GM04504 (cell line): Measurements from ENCODE around the gene IGSF6.
"Not testable (repeated sequence)": the region's sequence is repeated elsewhere in the genome, so short reads cannot be mapped to it uniquely, and the experiment has no call there.

Source experiments
- DNase-seq: peaks from one replicate; pipeline ENCODE4 v3.0.0-alpha.2; 2012; ENCODE audit warnings: low read depth

Gene IGSF6

DNA sequence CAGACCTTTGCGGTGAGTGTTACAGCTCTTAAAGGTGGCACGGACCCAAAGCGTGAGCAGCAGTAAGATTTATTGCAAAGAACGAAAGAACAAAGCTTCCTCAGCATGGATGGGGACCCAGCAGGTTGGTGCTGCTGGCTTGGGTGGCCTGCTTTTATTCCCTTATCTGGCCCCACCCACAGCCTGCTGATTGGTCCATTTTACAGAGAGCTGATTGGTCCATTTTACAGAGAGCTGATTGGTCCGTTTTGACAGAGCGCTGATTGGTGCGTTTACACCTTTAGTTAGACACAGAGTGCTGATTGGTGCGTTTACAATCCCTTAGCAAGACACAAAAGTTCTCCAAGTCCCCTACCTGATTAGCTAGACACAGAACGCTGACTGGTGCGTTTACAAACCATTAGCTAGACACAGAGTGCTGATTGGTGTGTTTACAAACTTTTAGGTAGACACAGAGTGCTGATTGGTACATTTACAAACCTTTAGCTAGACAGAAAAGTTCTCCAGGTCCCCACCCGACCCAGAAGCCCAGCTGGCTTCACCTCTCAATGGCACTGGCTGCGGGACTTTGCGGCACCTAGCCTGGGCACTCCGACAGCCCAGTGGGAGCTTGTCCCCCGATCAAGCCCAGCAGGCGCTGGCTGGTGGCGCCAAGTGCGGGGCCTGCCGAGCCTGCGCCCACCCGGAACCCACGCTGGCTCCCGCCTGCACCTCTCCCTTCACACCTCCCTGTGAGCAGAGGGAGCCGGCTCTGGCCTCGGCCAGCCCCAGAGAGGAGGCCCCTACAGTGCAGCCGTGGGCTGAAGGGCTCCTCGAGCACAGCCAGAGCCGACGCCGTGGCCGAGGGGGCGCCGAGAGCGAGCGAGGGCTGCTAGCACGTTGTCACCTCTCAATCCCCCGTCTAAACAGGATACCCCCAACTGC is 22.5 kb downstream of the IGSF6 start:
- not testable (repeated sequence) for DNase-seq

DNA sequence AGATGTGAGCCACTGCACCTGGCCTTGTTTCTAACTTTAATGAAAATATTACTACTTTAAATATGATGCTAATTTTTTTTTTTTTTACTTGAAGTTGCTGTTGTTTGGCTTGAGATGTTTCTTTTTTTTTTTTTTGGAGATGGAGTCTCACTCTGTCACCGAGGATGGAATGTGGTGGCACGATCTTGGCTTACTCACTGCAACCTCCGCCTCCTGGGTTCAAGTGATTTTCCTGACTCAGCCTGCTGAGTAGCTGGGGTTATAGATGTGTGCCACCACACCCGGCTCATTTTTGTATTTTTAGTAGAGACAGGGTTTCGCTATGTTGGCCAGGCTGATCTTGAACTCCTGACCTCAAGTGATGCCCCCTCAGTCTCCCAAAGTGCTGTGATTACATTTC is 23.6 kb downstream of the IGSF6 start:
- peak; percentile 45 for DNase-seq

DNA sequence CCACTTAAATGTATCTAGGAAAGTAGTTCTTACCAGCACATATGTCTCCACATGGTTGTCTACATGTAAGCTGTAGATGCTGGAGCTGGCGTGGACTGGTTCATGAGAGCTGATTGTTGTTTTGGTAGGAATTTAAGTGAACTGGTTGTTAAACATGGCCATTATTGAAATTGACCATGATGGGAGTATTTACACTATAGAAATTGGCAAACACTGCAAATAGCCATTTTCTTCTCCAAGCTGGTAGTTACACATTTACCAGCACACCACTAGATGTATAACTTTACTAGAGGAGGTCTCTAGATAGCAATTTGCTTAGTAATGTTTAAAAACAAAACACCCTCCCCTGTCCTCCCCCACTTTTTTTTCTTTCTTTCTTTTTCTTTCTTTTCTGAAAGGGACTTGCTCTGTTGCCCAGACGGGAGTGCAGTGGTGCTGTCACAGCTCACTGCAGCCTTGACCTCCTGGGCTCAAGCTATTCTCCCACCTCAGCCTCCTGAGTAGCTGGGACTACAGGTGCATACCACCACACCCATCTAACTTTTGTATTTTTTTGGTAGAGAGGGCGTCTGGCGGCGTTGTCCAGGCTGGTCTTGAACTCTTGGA is 24.2 kb downstream of the IGSF6 start:
- DNase-seq, result no peak

DNA sequence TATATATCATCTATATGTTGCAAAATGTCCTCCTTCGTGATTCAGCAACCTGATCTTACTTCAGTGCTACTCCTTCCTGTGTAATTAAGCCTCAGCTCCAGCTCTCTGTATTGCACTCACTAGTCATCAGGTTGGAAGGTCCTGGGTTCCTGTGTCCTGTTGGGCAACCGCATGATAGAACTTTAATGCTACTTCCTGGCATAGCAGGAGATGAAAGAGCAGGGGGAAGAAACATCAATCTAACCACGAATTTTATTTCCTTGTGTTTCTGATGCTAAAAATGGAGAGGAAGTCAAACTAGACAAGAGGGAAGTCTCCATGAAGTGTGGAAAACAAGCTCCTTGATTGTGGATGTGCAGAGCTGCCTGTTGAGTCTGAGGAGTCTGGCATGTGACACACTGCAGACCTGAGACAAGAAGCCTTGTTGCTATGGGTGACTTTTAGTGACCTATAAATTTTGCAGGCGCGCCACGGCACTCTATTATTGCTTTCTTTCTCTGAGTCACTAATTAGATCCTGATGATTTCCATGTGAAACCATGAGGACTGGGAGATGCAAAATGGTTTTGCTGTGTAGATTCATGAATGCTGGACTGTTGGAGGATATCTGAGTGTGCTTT is 25.6 kb downstream of the IGSF6 start:
- DNase-seq, result peak; percentile 94

DNA sequence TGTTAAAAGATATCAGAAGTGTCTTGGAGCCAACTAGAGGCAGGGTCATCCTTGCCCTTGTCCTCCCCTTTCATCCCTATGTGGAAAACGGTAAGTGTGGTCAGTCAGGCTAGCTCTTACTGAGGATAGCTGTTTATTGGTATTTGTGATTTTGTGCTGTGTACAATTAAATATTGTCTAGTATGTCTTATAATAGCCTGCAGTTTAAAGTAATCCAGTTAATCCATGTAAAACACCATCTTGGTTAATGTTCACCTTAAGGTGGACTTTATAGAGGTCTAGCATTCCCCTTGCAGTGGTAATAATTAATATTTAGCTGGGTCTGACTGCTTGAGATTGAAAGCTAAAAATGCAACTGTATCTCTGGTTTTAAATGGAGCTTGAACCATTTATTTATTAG is 27.4 kb downstream of the IGSF6 start:
- DNase-seq, result no peak

DNA sequence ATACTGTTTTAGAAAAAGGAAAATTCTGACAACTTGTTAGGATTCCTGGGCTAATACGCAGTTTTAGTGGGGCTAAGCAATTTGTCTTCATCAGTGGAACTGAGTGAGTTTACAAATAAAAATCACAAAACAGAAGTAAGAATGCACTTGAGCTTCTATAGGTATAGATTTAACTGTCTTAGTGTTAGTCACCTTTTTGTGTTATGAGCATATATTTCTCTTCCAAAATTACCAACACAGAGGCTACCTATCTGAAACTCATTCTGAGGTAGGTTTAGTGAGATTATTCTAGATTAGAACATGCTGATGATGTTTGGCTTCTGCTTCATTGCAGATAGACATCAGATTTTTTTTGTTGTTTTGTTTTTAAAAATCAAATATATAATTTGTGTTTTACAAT is 29.9 kb downstream of the IGSF6 start:
- DNase-seq, result no peak

DNA sequence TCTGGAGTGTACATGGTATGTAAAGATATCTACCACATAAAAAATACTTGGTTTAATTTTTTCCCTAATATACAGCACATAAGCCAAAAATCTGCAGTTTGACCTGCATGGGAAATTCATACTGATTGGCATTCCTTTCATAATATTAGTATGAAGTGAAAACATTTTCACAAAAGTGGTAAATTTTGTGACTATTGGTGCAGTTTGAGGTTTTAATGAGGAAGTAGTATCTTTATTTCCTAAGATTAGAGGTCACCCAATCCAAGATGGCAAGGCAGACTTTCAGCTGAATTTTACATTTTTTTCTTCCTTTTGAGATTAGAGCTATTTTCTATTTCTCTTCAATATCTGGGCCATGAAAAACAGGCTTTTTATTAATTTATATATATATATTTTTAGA is 31.8 kb downstream of the IGSF6 start:
- no peak for DNase-seq

DNA sequence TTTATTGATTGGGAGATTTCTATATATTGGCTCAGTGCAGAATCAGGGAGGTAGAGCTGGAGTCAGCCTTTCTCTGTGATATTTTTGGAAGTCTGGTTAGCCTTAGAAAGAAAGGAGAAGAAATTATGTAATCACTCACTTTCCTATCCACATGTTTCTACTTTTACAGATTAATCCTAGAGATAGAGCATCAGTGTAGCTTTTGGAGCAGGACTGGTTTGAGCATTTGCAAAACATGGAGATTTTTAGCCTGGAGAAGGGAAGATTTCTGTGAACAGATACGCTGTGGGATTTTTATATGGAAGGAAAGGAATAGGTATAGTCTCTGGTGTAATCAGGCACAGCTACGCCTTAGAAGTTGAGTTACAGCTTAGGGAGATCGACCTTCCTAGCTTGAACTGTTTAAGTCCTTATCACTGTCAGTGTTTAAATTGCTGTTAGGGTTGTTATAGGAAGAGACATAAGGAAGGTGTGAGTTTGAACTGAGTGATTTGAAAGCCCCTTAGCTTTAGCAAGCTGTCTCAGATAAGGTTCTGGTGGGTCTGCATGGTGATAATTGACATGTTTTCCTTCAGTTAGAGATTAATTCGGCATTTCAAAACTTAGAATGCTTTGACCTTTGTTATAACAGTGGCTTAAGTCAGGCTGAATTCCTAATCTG is 32.5 kb downstream of the IGSF6 start:
- DNase-seq, result no peak

DNA sequence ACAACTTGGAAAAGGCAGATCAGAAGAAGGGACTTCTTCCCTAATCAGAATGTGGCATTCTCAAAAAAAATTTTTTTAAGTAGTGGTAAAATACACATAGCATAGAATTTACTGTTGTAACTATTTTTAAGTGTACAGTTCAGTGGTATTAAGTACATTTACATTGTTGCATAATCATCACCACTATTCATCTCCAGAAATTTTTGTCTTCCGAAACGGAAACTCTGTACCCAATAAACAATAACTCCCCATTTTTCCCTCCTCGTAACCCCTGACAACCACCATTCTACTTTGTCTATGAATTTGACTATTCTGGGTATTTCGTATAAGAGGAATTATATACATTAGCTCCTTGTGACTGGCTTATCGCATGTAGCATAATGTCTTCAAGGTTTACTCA is 34.1 kb downstream of the IGSF6 start:
- DNase-seq, result no peak

DNA sequence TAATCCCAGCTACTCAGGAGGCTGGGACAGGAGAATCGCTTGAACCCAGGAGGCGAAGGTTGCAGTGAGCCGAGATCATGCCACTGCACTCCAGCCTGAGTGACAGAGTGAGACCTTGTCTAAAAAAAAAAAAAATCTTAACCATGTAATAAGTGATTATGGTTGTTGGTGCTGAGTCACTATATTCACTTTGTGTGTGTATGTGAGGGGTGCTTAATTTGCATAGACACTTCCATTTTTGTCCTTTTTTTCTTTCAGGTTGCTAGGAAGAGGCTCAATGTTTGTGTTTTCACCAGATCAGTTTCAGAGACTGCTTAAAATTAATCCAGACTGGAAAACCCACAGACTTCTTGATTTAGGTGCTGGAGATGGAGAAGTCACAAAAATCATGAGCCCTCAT is 34.8 kb downstream of the IGSF6 start:
- no peak for DNase-seq

DNA sequence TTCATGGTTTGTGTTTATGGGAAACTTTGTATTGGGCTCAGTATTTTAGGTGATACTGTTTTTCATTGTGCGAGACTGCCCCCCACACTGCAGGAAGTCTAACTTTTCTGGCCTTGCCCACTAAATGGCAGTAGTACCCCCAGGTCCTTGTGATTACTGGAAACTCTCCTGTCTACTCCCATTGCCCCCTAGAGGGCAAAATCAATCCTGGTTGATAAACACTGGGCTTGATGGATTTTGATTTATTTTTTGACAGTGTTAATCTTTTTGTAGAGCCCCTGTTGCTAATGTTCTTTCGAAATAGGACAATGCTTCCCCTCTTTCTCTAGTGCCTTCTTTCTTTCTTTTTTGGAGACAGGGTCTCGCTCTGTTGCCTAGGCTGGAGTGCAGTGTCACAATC is 37.5 kb downstream of the IGSF6 start:
- DNase-seq, result no peak

DNA sequence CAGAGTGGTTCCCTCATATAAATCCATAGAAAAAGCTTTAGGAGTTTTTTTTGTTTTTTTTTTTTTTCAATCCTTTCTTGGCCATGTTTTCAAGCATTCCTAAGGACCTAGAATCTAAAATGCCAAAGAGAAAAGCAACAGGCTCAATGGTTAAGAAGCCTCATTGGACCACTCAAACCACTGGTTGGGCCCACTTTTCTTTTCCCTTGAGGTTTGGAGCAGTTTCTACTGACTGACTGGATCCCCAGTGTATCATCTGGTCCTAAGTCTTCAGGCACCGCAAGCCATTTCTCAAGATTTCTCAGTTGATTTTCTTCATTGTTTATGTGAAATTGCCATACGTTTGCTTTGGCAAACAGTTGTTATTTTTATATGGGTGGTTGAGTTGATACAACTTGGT is 38.6 kb downstream of the IGSF6 start:
- no peak for DNase-seq

DNA sequence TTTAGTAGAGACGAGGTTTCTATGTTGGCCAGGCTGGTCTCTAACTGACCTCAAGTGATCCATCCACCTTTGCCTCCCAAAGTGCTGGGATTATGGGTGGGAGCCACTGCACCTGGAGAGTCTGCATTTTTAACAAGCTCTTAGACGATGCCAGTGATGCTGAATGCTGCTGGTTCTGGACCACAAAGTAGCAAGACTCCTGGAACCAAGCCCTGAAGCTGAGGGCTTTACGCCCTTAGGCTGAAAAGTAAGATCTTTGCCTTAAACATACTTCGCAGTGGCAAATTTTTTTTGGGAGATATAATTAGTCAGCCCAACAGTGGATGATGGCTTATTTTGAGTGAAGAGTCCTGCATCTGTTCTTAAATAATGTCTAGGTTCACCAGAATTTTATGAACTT is 39.0 kb downstream of the IGSF6 start:
- DNase-seq, result no peak

DNA sequence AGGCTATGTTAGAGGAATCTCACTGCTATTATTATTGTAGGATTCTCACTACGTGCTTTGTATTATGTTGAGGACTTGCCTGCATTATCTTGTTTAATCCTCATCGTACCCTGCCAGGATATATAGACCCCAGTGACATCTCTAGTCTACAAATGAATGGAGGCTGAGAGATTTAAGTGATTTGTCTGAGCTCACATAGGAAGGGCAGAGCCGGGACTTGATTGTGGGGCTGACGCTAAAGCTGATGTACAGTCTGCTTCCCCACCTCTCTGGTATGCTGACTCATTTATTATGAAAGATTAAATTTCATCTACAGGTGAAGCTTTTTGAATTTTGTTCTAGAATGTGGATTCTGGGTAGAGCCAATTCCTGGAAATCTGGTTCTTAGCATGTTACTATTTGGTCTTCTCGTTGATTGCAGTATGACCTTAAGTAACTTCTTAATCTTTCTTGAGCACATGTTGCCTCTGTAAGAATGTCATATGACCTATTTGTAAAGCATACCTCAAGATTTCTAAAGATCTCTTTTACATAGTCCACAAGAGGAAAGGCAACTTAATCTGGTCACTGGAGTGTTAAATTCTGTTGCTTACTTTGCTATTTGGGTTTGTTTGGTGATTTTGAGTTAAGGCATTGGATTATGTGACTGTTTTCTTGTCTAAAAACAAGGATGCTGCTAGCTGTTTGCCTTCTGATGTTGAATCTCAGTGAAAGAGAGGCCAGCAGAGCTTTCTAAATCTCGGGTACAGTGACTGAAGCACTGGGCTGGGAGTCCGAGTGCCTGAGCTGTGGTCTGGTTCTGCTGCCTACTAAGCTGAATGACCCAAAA is 40.6 kb downstream of the IGSF6 start:
- DNase-seq, result no peak

DNA sequence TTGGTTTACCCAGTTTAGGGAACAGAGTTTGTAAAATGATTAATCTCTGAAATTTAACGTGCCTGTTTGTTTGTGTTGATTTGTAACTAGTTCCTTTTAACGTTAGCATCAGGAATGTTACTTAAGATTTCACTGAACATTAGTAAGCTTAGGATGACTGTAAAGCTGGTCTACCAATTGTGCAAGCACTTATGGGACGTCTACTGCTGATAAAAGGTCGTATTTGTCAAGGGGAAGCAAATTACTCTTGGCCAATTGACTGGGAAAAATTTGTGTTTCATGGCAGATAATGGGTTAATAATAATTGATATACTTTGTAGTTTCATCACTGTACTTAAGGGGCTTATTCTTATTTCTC is 41.2 kb downstream of the IGSF6 start:
- DNase-seq, result no peak

DNA sequence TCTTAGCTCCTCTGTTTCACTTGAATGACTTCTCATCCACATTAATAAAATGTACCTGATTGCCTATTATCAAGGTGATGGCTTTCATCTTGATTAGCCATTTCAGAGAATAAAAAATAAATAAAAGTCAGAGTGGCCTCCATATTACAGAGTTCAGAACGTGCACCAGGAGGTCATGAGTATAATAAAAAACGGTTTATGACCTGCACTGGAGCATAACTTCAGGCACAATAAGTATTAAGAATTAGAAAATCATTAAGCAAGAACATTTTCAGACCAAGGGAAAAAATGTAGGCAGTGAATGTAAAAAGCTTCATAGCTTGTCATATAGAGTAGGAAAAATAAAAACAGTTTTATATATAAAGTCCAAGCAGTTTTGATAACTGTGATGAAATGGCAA is 41.6 kb downstream of the IGSF6 start:
- DNase-seq, result no peak

DNA sequence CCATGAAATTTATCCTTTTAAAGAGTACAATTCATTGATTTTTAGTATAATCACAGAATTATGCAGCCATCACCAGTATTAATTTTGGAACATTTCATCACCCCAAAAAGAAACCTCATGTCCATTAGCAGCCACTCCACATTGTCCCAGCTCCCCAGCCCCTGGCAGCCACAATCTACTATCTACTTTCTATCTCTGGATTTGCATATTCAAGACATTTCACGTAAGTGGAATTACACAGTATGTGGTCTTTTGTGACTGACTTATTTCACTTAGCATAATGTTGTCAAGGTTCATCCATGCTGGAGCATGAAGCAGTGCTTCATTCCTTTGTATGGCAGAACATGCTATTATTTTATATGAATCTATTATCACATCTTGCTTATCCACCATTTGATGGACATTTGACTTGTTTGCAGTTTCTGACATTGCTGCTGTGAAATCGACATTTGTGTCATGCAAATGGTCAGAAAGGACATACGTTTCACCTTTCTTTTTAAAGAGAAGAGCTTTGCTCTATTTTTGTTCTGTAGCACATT is 42.3 kb downstream of the IGSF6 start:
- no peak for DNase-seq

DNA sequence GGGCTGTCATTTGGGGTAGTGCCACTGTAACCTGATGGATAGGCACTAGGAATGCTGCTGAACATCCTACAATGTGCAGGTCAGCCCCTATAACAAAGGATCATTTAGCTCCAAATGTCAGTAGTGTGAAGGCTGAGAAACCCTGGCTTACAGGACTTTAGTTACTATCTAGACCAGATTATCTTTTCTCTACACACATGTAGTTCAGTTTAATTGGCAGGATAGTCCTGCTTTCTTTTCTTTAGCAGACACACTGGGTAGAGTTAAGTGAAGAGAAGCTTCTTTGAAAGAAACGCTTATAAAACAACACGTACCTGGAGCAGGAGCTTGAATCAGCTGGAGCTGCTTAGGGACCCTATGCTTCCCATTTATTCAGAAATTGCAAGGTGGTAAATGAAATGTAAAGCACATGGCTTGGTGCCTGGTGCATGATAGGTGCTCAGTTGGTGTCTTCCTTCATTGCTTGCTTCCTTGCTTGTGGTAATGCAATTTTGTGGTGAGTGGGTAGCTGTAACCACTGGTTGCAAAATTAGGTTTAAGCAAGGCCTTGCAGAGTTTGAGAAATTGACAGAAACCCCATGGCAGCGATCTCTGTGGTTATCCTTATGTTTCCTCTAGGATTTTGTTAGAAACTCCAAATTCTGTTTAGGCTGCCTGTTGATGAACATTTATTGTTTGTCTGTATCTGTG is 43.6 kb downstream of the IGSF6 start:
- DNase-seq, result no peak

DNA sequence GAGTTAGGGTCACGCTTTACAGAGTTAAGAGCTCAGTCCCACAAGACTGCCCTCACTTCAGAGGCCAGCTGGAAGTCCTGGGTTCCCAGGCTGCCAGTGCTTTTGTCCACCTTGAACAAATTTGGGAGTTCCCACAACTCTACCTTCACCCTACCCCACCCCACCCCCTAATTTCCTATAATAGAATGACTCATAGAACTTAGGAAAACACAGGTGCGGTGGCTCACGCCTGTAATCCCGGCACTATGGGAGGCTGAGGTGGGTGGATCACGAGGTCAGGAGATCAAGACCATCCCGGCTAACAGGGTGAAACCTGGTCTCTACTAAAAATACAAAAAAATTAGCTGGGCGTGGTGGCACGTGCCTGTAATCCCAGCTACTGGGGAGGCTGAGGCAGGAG is 46.6 kb downstream of the IGSF6 start:
- not testable (repeated sequence) for DNase-seq

DNA sequence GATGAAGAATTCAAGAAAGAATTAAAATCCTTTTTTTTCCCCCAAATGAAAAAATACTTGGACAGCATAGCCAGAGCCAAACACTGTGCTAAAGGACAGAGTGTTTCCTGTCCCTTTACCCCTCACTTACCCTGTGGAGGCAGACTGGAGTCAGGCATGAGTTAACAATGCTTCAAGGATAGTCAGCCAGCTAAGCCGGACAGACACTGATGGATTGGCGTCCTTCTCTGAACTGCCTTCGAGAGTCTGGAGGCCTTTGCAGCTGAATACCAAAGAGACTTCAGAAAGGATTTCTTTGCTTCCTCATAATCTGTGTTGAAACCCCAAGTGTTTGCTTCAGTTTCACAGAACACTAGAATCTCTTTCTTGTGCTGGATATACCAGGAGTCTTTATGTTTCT is 48.5 kb downstream of the IGSF6 start:
- DNase-seq, result no peak

DNA sequence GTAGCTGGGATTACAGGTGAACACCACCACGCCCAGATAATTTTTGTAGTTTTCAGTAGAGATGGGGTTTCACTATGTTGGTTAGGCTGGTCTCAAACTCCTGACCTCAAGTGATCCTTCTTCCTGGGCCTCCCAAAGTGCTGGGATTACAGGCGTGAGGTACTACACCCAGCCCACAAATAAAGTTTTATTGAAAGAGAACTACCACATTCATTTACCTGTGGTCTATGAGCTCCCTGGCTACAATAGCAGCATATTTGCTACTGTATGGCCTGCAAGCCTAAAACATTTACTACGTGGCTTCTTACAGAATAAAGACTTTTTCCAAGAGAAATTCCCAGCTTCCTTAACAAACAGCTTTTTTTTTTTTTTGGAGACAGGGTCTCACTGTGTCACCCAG is 49.6 kb downstream of the IGSF6 start:
- DNase-seq, result no peak
